Astrocyte (in vitro differentiated cells and primary cell): Measurements from ENCODE around the gene ARMC7. TPM values are rescaled to one million over a fixed set of nuclear protein-coding genes. Genes with fewer than 3 reads are reported as not detected.

ENCODE experiments used
- DNase-seq: peaks from one replicate; pipeline ENCODE4 v3.0.0-alpha.2; 2010; ENCODE audit warnings: low read depth
- FAIRE-seq: peaks from 2 replicates; lab custom pipeline; 2011; peaks lifted over from hg19 to GRCh38; lab: Jason Lieb, UNC
- H2AFZ ChIP-seq: 2 replicates; pipeline ENCODE4 v1.6.0; 2012; ENCODE audit warnings: low read depth, low read length, inconsistent platforms
- H3K27ac ChIP-seq: 2 replicates; pipeline ENCODE4 v1.5.1; 2011; ENCODE audit warnings: low read depth, low read length, inconsistent platforms
- H3K27me3 ChIP-seq: 2 replicates; pipeline ENCODE4 v1.6.0; 2011; ENCODE audit warnings: low read length, inconsistent platforms; ENCODE audit not compliant: insufficient read depth
- H3K36me3 ChIP-seq: 2 replicates; pipeline ENCODE4 v1.5.1; 2011; ENCODE audit warnings: low read length, inconsistent platforms; ENCODE audit not compliant: insufficient read depth
- H3K4me1 ChIP-seq: 2 replicates; pipeline ENCODE4 v1.5.1; 2011; ENCODE audit warnings: low read length, inconsistent platforms; ENCODE audit not compliant: insufficient read depth
- H3K4me2 ChIP-seq: 2 replicates; pipeline ENCODE4 v1.6.0; 2012; ENCODE audit warnings: low read length, inconsistent platforms
- H3K4me3 ChIP-seq: 2 replicates; pipeline ENCODE4 v1.5.1; 2011; ENCODE audit warnings: low read depth, mild to moderate bottlenecking, low read length, inconsistent platforms; ENCODE audit not compliant: insufficient read depth
- H3K79me2 ChIP-seq: 2 replicates; pipeline ENCODE4 v1.6.0; 2012; ENCODE audit warnings: mild to moderate bottlenecking, low read length, inconsistent platforms; ENCODE audit not compliant: insufficient read depth
- H3K9ac ChIP-seq: 2 replicates; pipeline ENCODE4 v1.6.0; 2012; ENCODE audit warnings: mild to moderate bottlenecking, low read length, inconsistent platforms
- H3K9me3 ChIP-seq: 2 replicates; pipeline ENCODE4 v1.5.1; 2012; ENCODE audit warnings: low read depth, mild to moderate bottlenecking, low read length, inconsistent platforms; ENCODE audit not compliant: insufficient read depth
- H4K20me1 ChIP-seq: 2 replicates; pipeline ENCODE4 v1.6.0; 2012; ENCODE audit warnings: low read length, inconsistent platforms; ENCODE audit not compliant: insufficient read depth
- H3K27ac Mint-ChIP-seq: one replicate; pipeline ENCODE4 v1.8.0; 2021; ENCODE audit warnings: mild to moderate bottlenecking, mixed read lengths; ENCODE audit not compliant: unreplicated experiment
- H3K27me3 Mint-ChIP-seq: one replicate; pipeline ENCODE4 v1.8.0; 2021; ENCODE audit warnings: low read depth, mixed read lengths; ENCODE audit not compliant: unreplicated experiment
- H3K36me3 Mint-ChIP-seq: one replicate; pipeline ENCODE4 v1.8.0; 2021; ENCODE audit warnings: low read depth, mixed read lengths; ENCODE audit not compliant: unreplicated experiment
- H3K4me1 Mint-ChIP-seq: one replicate; pipeline ENCODE4 v1.8.0; 2021; ENCODE audit warnings: low read depth, mixed read lengths; ENCODE audit not compliant: unreplicated experiment
- H3K4me3 Mint-ChIP-seq: one replicate; pipeline ENCODE4 v1.8.0; 2021; ENCODE audit warnings: mild to moderate bottlenecking, moderate library complexity, mixed read lengths; ENCODE audit not compliant: unreplicated experiment
- H3K9me3 Mint-ChIP-seq: one replicate; pipeline ENCODE4 v1.8.0; 2021; ENCODE audit warnings: mild to moderate bottlenecking, mixed read lengths; ENCODE audit not compliant: unreplicated experiment
- CTCF ChIP-seq: IDR thresholded peaks from 2 replicates; pipeline ENCODE4 v1.5.1; 2011; ENCODE audit warnings: low read depth, mild to moderate bottlenecking, inconsistent platforms, low read length, moderate library complexity; ENCODE audit not compliant: insufficient read depth
- EZH2 ChIP-seq: IDR thresholded peaks from 2 replicates; pipeline ENCODE4 v1.6.1; 2012; ENCODE audit warnings: mild to moderate bottlenecking, low read length, inconsistent platforms; ENCODE audit not compliant: insufficient read depth
- total RNA-seq: library from RNA; stranded (reverse); gene quantifications from 2 replicates; pipeline ENCODE4 v1.2.1, GENCODE V29; 2021

ARMC7 gene
- total RNA-seq, 1 donor from 2014 or later, result 11.9 TPM

- Mint-ChIP-seq H3K27ac (no peak overlapping the region), H3K27me3 (no peaks in the 10 kb centered on the region), H3K4me1 (peaks cover 3% of the 10 kb centered on the region), H3K4me3 (no peak overlapping the region), H3K9me3 (no peaks in the 10 kb centered on the region), H3K36me3 (peaks cover 9% of the 10 kb centered on the region)
- no peaks in the 10 kb centered on the region for H3K27me3 ChIP-seq
- H4K20me1 ChIP-seq, result peaks cover 80% of the 10 kb centered on the region
- no peak for TF ChIP-seq EZH2
- TF ChIP-seq CTCF, result no peak
- H3K4me1 ChIP-seq, result no peaks in the 10 kb centered on the region
- no peak overlapping the region for H3K9ac ChIP-seq
- H3K4me3 ChIP-seq, result no peak overlapping the region
- peaks cover 77% of the 10 kb centered on the region for H3K36me3 ChIP-seq
- H3K79me2 ChIP-seq, result peaks cover 70% of the 10 kb centered on the region
- no peak overlapping the region for H3K27ac ChIP-seq
- no peak overlapping the region for H2AFZ ChIP-seq
- no peak overlapping the region for H3K4me2 ChIP-seq
- DNase-seq (no peak), FAIRE-seq (no peak)
- H3K9me3 ChIP-seq, result no peaks in the 10 kb centered on the region
Observed at GRCh38 chr17:75144816-75145512, 35.2 kb downstream of the ARMC7 start.

- Histone ChIP-seq H3K27ac (no peak overlapping the region), H3K4me2 (no peak overlapping the region), H3K36me3 (peaks cover 64% of the 10 kb centered on the region), H3K27me3 (no peaks in the 10 kb centered on the region), H3K79me2 (peaks cover 81% of the 10 kb centered on the region), H3K4me3 (no peak overlapping the region), H4K20me1 (peaks cover 78% of the 10 kb centered on the region), H3K4me1 (no peaks in the 10 kb centered on the region), H3K9me3 (no peaks in the 10 kb centered on the region), H2AFZ (no peak overlapping the region), H3K9ac (no peak overlapping the region)
- peaks cover 3% of the 10 kb centered on the region for H3K4me1 Mint-ChIP-seq
- peak overlapping the region; percentile 20 for H3K27ac Mint-ChIP-seq
- H3K36me3 Mint-ChIP-seq, result peaks cover 3% of the 10 kb centered on the region
- H3K4me3 Mint-ChIP-seq, result no peak overlapping the region
- FAIRE-seq (no peak), DNase-seq (peak; percentile 59)
- H3K27me3 Mint-ChIP-seq, result no peaks in the 10 kb centered on the region
- H3K9me3 Mint-ChIP-seq, result no peaks in the 10 kb centered on the region
- no peak for TF ChIP-seq EZH2
- no peak for TF ChIP-seq CTCF
Observed at GRCh38 chr17:75146592-75146991, 36.8 kb downstream of the ARMC7 start.

GRCh38 chr17:75147878-75148546 is 38.2 kb downstream of the ARMC7 start:
- Histone ChIP-seq H3K27ac (no peak overlapping the region), H3K9me3 (no peaks in the 10 kb centered on the region), H3K4me2 (no peak overlapping the region), H3K36me3 (peaks cover 53% of the 10 kb centered on the region), H3K79me2 (peaks cover 90% of the 10 kb centered on the region), H3K4me1 (no peaks in the 10 kb centered on the region), H4K20me1 (peaks cover 87% of the 10 kb centered on the region), H2AFZ (no peak overlapping the region), H3K4me3 (no peak overlapping the region), H3K27me3 (no peaks in the 10 kb centered on the region), H3K9ac (no peak overlapping the region)
- no peak overlapping the region for H3K27ac Mint-ChIP-seq
- H3K4me3 Mint-ChIP-seq, result no peak overlapping the region
- DNase-seq (no peak), FAIRE-seq (no peak)
- H3K9me3 Mint-ChIP-seq, result no peaks in the 10 kb centered on the region
- TF ChIP-seq EZH2 (no peak), CTCF (no peak)
- peaks cover 8% of the 10 kb centered on the region for H3K4me1 Mint-ChIP-seq
- peaks cover 2% of the 10 kb centered on the region for H3K36me3 Mint-ChIP-seq
- no peaks in the 10 kb centered on the region for H3K27me3 Mint-ChIP-seq
